Tibial artery (tissue), 4 donors: ENCODE results near the gene IQCC.
A peak's percentile ranks its signal among the peaks of the same experiment; 100 is the strongest.

Source experiments
- DNase-seq, 2 donors: peaks; one replicate each; pipeline ENCODE4 v3.0.0-alpha.2; 2019
- H3K27ac ChIP-seq, 2 donors: fragments of 200-600 bp; sonication (generic) in 1 of 2; 1 replicate in 1 of 2; 2 replicates in 1 of 2; pipeline ENCODE4 v1.5.1; 2018 to 2019; ENCODE audit warnings: mild to moderate bottlenecking in 1 of 2
- H3K27me3 ChIP-seq, 2 donors: fragments of 200-600 bp; sonication (generic) in 1 of 2; one replicate each; pipeline versions ENCODE4 v1.5.1 to v1.6.0; 2016 to 2019
- H3K36me3 ChIP-seq, 3 donors: fragments of 200-600 bp; sonication (generic) in 2 of 3; one replicate each; pipeline ENCODE4 v1.5.1; 2016 to 2019; ENCODE audit warnings: mild to moderate bottlenecking in 2 of 3
- H3K4me1 ChIP-seq, 4 donors: fragments of 200-600 bp; sonication (generic) in 2 of 4; 1 replicate in 3 of 4; 2 replicates in 1 of 4; pipeline ENCODE4 v1.5.1; 2016 to 2019
- H3K4me3 ChIP-seq, 2 donors: fragments of 200-600 bp; sonication (generic) in 1 of 2; 1 replicate in 1 of 2; 2 replicates in 1 of 2; pipeline ENCODE4 v1.5.1; 2018 to 2019; ENCODE audit warnings: mild to moderate bottlenecking in 2 of 2
- H3K9me3 ChIP-seq, 3 donors: fragments of 200-600 bp; sonication (generic) in 1 of 3; one replicate each; pipeline ENCODE4 v1.5.1; 2016 to 2019
- intact Hi-C: fragments of 100-400 bp; cut with DNase I; formaldehyde crosslinking; loops from one replicate; pipeline ENCODE4 v1.15.0; 2023; ENCODE audit warnings: low total_unique reads
- TF ChIP-seq, protein P1 (sequence below), 2 experiments: fragments of 200-600 bp in 1 of 2; fragments of 450-650 bp in 1 of 2; IDR thresholded peaks; one replicate each; pipeline ENCODE4 v1.5.1; 2017 to 2019; ENCODE audit warnings: antibody characterized with exemption in 2 of 2, mild to moderate bottlenecking in 1 of 2, moderate library complexity in 1 of 2

The IQCC gene

DNA sequence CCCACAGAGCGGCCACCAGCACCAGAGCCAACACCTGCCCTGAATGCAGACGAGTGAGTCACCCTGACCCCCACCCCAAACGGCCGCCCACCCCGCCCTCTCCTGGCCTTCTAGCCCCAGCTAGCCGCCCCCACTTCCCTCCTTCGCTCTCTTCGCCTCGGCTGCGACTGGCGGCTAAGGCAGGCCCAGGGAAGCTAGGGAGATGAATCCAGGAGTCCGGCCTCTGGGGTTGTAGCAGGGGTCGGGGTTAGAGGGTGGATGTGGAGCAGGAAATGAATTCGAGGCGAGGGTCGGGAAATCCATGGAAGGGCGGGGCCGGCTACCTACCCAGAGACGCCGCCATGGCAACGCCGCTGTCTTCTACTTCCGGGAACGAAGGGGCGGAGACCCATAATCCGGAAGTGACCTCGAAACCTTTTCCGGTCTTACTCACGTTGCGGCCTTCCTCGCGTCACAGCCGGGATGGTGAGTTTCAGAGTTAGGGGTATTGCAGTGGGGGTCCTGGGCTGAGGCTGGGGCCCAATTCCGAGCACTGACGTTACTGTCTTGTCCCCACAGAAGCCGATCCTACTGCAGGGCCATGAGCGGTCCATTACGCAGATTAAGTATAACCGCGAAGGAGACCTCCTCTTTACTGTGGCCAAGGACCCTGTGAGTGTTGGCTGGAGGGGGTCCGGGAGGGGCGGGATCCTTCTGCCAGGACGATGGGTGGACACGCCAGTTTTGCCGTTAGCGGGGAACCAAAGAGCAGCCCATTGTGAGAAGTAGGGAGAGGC lies 16.7 kb downstream of the IQCC start, which contains the start of the genes EIF3I and TMEM234:
Gene EIF3I, plus strand, starts transcription at position 428 of the 776 bp plus-strand sequence. Its CDS starts 35 bp downstream, at position 463.
Gene TMEM234, minus strand, starts transcription at position 374 of the 776 bp plus-strand sequence. Its CDS starts 31 bp downstream, at position 343.
- TF ChIP-seq, protein P1, sequence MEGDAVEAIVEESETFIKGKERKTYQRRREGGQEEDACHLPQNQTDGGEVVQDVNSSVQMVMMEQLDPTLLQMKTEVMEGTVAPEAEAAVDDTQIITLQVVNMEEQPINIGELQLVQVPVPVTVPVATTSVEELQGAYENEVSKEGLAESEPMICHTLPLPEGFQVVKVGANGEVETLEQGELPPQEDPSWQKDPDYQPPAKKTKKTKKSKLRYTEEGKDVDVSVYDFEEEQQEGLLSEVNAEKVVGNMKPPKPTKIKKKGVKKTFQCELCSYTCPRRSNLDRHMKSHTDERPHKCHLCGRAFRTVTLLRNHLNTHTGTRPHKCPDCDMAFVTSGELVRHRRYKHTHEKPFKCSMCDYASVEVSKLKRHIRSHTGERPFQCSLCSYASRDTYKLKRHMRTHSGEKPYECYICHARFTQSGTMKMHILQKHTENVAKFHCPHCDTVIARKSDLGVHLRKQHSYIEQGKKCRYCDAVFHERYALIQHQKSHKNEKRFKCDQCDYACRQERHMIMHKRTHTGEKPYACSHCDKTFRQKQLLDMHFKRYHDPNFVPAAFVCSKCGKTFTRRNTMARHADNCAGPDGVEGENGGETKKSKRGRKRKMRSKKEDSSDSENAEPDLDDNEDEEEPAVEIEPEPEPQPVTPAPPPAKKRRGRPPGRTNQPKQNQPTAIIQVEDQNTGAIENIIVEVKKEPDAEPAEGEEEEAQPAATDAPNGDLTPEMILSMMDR (IDR thresholded peaks at IDR 0.05), result no peak
- Histone ChIP-seq H3K36me3 (peaks cover 30 to 62% (median 37%) of the 10 kb centered on the region in 3 donors), H3K27me3 (no peaks in the 10 kb centered on the region), H3K4me1 (peaks cover 0 to 34% (median 28%) of the 10 kb centered on the region in 4 donors), H3K4me3 (peak within 1 kb of the TSS; percentile 65 to 86), H3K27ac (peak within 1 kb of the TSS; percentile 90 to 92), H3K9me3 (no peaks in the 10 kb centered on the region)
- intact Hi-C loops, result loop anchor here (5.0 kb wide), 1 partner anchor 70 kb away; the partner anchor contains the start of gene HDAC1
- DNase-seq, result peak; percentile 94 to 95

DNA sequence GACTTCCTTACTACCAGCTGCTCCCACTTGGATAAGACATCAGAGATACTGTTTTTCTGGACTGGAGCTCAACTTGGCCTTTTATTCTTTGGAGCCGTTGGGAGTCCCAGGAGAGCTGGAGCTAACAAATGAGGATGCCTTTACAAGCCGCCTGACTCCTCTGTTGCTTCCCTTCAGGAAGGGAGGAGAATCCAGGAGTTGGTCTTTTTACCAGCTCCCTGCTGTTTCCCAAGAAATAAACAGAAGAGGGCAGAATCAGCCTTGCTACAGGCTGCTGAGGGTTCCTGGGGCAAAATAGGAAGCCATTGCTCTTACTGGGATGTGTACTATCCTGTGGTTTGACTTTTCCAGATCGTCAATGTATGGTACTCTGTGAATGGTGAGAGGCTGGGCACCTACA lies 18.2 kb downstream of the IQCC start:
- DNase-seq, result no peak
- TF ChIP-seq, protein P1 (IDR thresholded peaks at IDR 0.05), result no peak
- Histone ChIP-seq H3K27me3 (no peaks in the 10 kb centered on the region), H3K4me1 (peaks cover 0 to 34% (median 28%) of the 10 kb centered on the region in 4 donors), H3K27ac (peak overlapping the region in 1 of 2 donors; percentile 92), H3K9me3 (no peaks in the 10 kb centered on the region), H3K36me3 (peaks cover 32 to 62% (median 49%) of the 10 kb centered on the region in 3 donors), H3K4me3 (peak overlapping the region; percentile 65 to 86)
- intact Hi-C loops, result loop anchor here (5.0 kb wide), 1 partner anchor 69 kb away; the partner anchor contains the start of gene HDAC1

DNA sequence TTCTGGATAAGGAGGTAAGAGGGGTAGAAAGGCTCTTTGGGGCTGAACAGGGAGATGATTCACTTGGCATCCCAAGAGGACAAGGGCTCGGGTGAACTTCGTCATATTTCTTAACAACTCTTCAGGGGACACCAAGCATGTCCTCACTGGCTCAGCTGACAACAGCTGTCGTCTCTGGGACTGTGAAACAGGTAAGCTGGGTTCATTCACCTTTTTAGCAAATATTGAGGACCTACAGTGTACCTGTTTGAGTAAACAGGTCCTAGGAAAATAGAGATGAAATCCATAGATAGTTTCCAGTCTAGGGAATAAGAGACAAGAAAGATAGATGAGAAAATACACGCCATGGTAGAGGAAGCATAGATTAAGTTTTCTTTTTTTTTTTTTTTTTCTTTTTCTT lies 18.8 kb downstream of the IQCC start:
- no peaks in the 10 kb centered on the region for H3K27me3 ChIP-seq
- no peak overlapping the region for H3K4me3 ChIP-seq
- no peak overlapping the region for H3K27ac ChIP-seq
- DNase-seq, result no peak
- TF ChIP-seq, protein P1 (IDR thresholded peaks at IDR 0.05), result no peak
- peaks cover 38 to 62% (median 55%) of the 10 kb centered on the region in 3 donors for H3K36me3 ChIP-seq
- intact Hi-C loops, result loop anchor here (5.0 kb wide), 1 partner anchor 68 kb away; the partner anchor contains the start of gene HDAC1
- H3K4me1 ChIP-seq, result peaks cover 0 to 34% (median 28%) of the 10 kb centered on the region in 4 donors
- H3K9me3 ChIP-seq, result no peaks in the 10 kb centered on the region

DNA sequence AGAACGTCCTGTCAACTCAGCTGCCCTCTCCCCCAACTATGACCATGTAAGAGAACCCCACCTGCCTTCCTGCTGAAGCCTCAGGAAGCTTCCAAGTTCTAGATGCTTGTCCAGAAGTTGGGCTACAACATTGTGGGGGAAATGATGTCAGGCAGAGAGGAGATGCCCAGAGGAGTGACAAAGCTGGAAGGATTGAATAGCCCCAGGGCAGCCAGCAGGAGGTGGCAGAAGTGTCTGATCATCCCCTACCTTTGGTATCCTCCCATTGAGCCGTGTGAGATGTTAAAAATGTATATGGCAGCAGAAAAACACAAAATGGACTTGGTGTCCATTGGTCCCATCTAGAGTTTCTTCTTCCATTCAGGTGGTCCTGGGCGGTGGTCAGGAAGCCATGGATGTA lies 23.3 kb downstream of the IQCC start:
- intact Hi-C loops, result no loop called here
- peaks cover 64 to 100% (median 84%) of the 10 kb centered on the region in 3 donors for H3K36me3 ChIP-seq

DNA sequence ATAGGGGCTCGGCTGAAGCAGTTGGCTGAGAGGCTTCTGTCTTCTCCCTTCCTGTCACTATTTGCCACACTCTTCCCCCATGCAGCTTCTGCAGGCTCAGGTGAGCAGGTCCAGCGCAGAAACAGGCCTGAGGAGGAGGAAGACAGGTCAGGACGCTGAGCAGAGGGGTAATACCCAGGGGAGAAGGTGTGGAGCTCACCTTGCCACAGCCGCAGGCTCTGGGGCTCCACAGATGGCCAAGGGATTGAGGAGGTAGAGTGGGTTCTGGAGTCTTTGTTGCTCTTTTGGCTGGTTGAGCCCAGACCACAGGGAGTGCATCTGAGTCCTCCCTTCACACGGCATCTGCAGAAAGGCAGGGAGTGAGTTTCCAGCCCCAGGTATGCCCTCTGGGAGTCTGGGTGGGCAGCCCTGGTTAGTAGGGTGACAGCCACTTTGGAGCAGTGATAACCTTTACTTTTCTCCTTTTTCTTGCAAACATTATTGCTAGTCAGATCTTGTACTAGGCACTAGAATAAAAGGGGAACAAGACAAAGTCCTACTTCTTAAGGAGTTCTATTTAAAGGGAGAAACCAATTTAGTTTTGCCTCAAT lies 26.5 kb downstream of the IQCC start:
- Histone ChIP-seq H3K36me3 (peaks cover 45 to 87% (median 62%) of the 10 kb centered on the region in 3 donors), H3K9me3 (no peaks in the 10 kb centered on the region), H3K4me3 (no peak overlapping the region), H3K27ac (no peak overlapping the region), H3K27me3 (no peaks in the 10 kb centered on the region), H3K4me1 (no peaks in the 10 kb centered on the region)
- no peak for DNase-seq
- TF ChIP-seq, protein P1 (IDR thresholded peaks at IDR 0.05), result no peak
- intact Hi-C loops, result loop anchor here (10.0 kb wide), 1 partner anchor 47 kb away; no protein-coding TSS in a partner anchor

More for the DNA sequence above, 23.3 kb downstream of the IQCC start:
- DNase-seq, result no peak
- Histone ChIP-seq H3K4me3 (no peak overlapping the region), H3K27me3 (no peaks in the 10 kb centered on the region), H3K9me3 (no peaks in the 10 kb centered on the region), H3K27ac (no peak overlapping the region), H3K4me1 (peaks cover 0 to 7% (median 4%) of the 10 kb centered on the region in 4 donors)
- TF ChIP-seq, protein P1 (IDR thresholded peaks at IDR 0.05), result no peak
